GM21515 (cell line): Measurements from ENCODE around the gene IPPK.

ENCODE experiments used
- ATAC-seq: cut with Tn5 transposase; IDR thresholded peaks from one replicate; pipeline ENCODE4 v1.9.1; 2021; ENCODE audit not compliant: unreplicated experiment

The IPPK gene

GRCh38 chr9:92616199-92616641 lies 53.7 kb downstream of the IPPK start:
- no peak for ATAC-seq

GRCh38 chr9:92615790-92616189 lies 54.1 kb downstream of the IPPK start:
- ATAC-seq: no peak

- no peak for ATAC-seq
Measured at GRCh38 chr9:92614763-92615461, 55.0 kb downstream of the IPPK start.

DNA sequence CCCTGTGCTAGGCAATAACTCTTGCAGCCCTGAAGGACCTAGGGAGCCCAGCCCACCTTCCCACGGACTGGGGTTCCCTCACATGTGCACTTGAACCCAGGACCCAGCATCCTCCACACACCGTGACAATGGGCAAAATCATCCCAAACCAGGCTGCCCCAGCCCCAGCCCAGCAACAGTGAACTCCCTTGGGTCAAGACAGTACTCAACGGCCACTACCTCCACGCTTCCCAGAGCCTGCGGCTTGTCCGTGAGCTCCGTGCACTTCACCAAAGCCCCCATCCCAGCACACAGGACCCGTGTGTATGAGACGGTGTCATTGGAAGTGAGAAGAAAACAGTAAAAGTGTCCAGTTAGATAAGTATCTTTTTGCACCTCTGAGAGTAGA lies 55.8 kb downstream of the IPPK start:
- no peak for ATAC-seq

- no peak for ATAC-seq
Measured at GRCh38 chr9:92613268-92614122, 56.4 kb downstream of the IPPK start.

- no peak for ATAC-seq
Measured at GRCh38 chr9:92612816-92613215, 57.1 kb downstream of the IPPK start.

DNA sequence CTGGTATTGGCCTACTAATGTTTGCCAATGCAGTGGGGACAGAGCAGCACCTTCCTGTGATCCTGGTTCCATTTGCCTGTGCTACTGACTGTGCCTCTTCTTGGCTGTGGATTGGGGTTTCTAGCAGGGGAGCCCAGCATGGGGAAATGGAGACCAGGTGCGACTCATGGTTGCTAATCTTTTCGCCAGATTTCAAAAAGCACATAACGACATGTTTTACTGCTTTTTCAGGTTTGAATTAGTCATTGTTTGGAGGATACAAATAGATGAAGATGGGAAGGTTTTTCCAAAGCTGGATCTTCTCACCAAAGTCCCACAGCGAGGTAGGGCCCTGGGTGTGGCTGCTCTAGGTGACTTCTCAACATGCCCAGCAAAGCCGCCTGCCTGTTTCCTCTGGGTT lies 57.6 kb downstream of the IPPK start:
- ATAC-seq: no peak

GRCh38 chr9:92611621-92612285 lies 58.2 kb downstream of the IPPK start:
- no peak for ATAC-seq

DNA sequence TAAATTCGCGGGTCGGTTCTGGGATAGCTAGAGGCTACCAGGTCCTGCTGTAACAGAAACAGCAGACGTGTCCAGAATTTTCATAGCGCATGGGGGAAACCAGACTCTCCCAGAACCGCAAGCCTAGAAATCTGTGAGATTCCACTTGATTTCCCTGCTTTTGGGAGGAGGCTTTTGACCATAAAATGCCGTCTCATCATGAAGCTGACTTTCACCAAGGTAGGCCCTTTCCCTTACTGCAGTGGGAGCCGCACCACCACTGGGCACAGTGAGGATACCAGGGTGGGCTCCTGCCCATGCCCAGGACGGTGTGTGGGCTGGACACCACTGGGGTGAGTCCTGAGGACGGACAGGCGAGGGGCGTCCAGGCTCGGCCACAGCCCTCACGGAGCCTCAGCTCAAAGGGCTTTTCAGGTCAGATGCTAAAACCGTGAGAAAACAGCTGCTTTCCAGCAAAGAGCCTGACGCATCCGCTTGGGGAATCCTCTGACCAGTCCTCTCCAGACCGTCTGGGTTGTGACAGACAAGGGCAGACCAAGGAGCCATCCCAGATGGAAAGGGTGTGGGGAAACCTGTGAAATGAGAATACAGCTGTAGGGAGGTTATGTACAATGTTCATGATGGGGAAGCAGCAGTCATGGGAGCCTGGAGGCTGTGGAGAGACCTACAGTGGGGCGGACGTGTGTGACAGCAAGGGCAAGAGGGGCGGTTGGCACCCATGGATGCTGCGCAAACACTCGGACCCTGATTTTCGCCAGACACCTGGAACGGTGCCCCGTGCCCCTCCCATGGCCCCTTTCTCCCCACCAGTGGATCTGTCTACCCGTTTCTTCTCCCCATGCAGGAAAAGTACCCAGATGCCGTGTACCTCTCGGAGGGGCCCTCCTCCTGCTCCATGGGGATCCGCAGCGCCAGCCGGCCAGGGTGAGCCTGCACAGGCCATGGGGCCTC lies 59.2 kb downstream of the IPPK start:
- no peak for ATAC-seq

GRCh38 chr9:92608909-92609445 lies 61.0 kb downstream of the IPPK start:
- ATAC-seq: no peak

- no peak for ATAC-seq
Measured at GRCh38 chr9:92608241-92608908, 61.6 kb downstream of the IPPK start.

GRCh38 chr9:92607773-92608172 lies 62.2 kb downstream of the IPPK start:
- no peak for ATAC-seq

GRCh38 chr9:92607088-92607487 lies 62.8 kb downstream of the IPPK start:
- no peak for ATAC-seq

- no peak for ATAC-seq
Measured at GRCh38 chr9:92605224-92605623, 64.7 kb downstream of the IPPK start.

GRCh38 chr9:92603990-92604389 lies 65.9 kb downstream of the IPPK start:
- ATAC-seq: no peak

GRCh38 chr9:92603100-92603499 lies 66.8 kb downstream of the IPPK start:
- no peak for ATAC-seq

DNA sequence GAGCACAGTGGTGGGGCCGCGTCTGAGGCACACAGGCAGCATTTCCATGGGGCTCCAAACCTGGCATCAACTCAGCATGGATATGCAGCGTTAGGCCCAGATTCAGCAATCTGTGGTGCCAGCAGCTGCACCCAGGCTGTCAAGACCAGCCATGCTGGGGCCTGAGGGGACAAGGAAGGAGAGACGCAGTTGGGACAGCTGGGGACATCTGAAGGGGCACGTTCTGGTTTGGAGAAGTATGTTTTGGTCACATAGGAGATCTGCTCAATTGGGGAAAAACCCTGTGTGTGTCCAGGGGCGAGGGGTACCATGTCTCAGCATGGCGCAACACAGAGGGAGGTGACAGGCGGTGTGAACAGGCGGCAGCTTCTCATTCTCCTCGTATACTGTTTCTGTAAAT lies 67.5 kb downstream of the IPPK start:
- no peak for ATAC-seq

DNA sequence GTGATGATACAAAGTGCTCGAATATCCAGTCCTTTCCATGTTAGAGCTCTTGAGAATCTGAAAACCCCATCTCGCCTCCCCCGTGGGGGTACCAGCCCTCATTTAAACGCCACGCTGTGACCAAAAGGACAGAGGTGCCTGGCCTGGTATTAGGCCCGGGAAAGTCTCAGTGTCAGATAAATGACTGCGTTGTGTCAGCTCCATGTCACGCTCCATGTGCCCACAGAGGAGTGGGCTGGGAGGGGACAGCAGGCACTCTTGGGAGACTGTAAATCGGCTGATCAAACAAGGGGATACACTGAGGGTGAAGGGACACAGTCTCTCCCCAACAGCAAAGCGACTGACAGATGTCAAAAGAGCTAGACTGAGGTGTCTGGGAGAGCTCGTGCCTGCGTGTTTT lies 68.5 kb downstream of the IPPK start:
- ATAC-seq: no peak

- ATAC-seq: no peak
Measured at GRCh38 chr9:92600462-92601261, 69.3 kb downstream of the IPPK start.
